ENCODE results near the gene ARID3B.

The ARID3B gene

GRCh38 chr15:74579001-74579400 is 38.0 kb downstream of the ARID3B start:
- no peak for TF ChIP-seq CTCF (IDR thresholded peaks at IDR 0.05; ENCODE audit: low read length, missing control alignments)
- no peak for DNase-seq (ENCODE audit: low read depth)
- no peak overlapping the region for H3K4me3 ChIP-seq (replicated peaks; ENCODE audit: low read depth, low read length)

- H3K4me3 ChIP-seq (replicated peaks; ENCODE audit: low read depth, low read length) = no peak overlapping the region
- DNase-seq (ENCODE audit: low read depth) = no peak
- TF ChIP-seq CTCF (IDR thresholded peaks at IDR 0.05; ENCODE audit: low read length, missing control alignments) = no peak
These were observed 39.7 kb downstream of the ARID3B start for GRCh38 chr15:74580538-74581350.

- no peak for TF ChIP-seq CTCF (IDR thresholded peaks at IDR 0.05; ENCODE audit: low read length, missing control alignments)
- H3K4me3 ChIP-seq (replicated peaks; ENCODE audit: low read depth, low read length) = no peak overlapping the region
- DNase-seq (ENCODE audit: low read depth) = no peak
These were observed 43.2 kb downstream of the ARID3B start for GRCh38 chr15:74584204-74584603.

GRCh38 chr15:74584779-74585178 is 43.8 kb downstream of the ARID3B start:
- TF ChIP-seq CTCF (IDR thresholded peaks at IDR 0.05; ENCODE audit: low read length, missing control alignments) = no peak
- no peak for DNase-seq (ENCODE audit: low read depth)

DNA sequence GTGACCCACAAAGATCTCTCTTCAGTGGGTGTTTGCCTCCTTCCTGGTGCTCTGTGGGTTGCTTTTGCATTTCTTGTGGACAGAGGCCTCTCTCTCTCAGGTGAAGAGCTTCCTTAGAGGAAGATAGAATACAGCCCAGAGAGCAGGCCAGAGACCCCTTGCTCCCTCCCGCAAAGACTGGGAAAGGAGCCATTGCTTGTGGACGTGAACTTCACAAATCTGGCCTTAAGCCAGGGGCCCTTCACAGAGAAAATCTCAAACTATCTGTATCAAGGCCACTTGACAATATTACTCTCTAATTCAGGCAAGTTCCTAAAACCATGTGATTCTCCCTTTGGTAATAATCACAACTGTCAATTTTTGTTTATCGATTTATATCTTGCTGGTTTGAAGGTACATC is 44.2 kb downstream of the ARID3B start:
- TF ChIP-seq CTCF (IDR thresholded peaks at IDR 0.05; ENCODE audit: low read length, missing control alignments) = no peak
- DNase-seq (ENCODE audit: low read depth) = no peak

More at GRCh38 chr15:74584779-74585178, 43.8 kb downstream of the ARID3B start:
- no peak overlapping the region for H3K4me3 ChIP-seq (replicated peaks; ENCODE audit: low read depth, low read length)

GRCh38 chr15:74585857-74586256 is 44.8 kb downstream of the ARID3B start:
- DNase-seq (ENCODE audit: low read depth) = no peak
- TF ChIP-seq CTCF (IDR thresholded peaks at IDR 0.05; ENCODE audit: low read length, missing control alignments) = no peak
- no peak overlapping the region for H3K4me3 ChIP-seq (replicated peaks; ENCODE audit: low read depth, low read length)

More for the DNA sequence above, 44.2 kb downstream of the ARID3B start:
- no peak overlapping the region for H3K4me3 ChIP-seq (replicated peaks; ENCODE audit: low read depth, low read length)

- DNase-seq (ENCODE audit: low read depth) = peak; percentile 37
- TF ChIP-seq CTCF (IDR thresholded peaks at IDR 0.05; ENCODE audit: low read length, missing control alignments) = no peak
- no peak overlapping the region for H3K4me3 ChIP-seq (replicated peaks; ENCODE audit: low read depth, low read length)
These were observed 48.8 kb downstream of the ARID3B start for GRCh38 chr15:74589826-74590225.
